NCI-H1105 treated with DMSO at 0.1 percent for 48 hours (cell line): ENCODE data around the gene TLR4.
A peak's percentile ranks its signal among the peaks of the same experiment; 100 is the strongest.

ENCODE experiments used
- DNase-seq: peaks from one replicate; lab custom pipeline; 2025; lab: John Stamatoyannopoulos, UW

Gene TLR4

GRCh38 chr9:117745598-117745997 lies 41.4 kb downstream of the TLR4 start:
- no peak for DNase-seq

GRCh38 chr9:117746263-117746662 lies 42.1 kb downstream of the TLR4 start:
- DNase-seq = no peak

DNA sequence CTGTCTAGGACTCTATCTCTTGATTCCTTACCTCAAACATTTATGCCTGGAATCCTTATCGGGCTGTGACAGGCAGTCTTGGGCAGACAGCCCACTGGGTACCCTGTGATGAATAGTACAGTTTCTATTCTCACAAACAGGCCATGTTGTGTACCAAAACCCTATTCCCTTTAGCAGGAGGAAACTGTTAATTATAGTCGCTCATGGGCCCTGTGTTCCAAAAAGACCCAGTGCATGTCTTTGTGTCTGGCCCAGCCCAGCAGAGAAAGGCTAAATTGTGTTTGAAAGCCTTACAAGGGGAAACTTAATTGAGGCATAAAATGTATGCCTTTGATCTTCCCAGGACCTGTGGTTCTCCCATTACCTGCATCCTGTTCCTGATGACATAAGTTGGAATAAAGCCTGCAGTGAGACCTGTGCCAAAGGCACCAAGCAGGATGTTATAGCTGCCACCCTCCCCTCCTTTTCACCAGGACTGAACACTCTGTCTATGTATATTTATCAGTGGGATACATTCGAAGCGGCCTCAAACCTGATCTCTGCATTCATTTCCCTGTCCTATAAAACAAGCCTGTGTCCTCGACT lies 43.3 kb downstream of the TLR4 start:
- peak; percentile 2 for DNase-seq

GRCh38 chr9:117750401-117750800 lies 46.2 kb downstream of the TLR4 start:
- no peak for DNase-seq

DNA sequence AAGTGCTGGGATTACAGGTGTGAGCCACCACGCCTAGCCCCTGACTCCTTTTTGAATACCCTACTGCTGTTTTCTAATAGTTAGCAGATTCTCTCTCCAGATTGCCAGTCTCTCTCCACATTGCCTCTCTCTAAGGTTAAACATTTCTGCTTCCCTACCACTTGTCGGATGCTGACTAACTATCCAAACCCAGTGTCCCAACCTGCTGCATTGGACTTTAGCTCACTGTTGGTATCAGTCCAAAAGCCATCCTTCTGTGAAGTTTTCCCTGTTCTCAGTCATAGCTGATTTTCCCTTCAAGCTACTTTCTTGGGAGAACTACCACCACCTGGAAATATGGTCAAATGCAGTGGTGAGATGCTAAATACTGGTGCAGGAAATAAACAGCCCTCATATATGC lies 48.7 kb downstream of the TLR4 start:
- no peak for DNase-seq

- DNase-seq = no peak
Observed at GRCh38 chr9:117757561-117758190, 53.5 kb downstream of the TLR4 start.

DNA sequence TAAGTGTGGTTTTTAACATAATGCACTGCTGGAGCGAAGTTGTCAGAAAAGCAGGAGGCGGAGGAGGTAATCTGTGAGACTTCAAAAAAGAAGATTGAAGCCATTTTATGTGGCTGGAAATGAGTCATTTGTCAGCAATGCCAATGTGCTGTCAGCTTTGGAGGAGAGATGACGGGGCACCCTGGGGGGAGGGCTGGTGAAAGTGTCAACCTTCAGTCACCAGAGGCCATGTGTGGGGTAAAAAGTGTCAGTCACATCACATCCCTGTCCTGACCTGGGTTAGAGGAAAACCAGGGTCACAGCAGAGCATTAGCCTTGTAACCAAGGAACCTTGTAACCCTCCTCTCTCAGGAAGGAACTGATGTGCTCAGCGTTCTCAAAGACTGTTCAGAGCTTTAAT lies 59.1 kb downstream of the TLR4 start:
- no peak for DNase-seq

DNA sequence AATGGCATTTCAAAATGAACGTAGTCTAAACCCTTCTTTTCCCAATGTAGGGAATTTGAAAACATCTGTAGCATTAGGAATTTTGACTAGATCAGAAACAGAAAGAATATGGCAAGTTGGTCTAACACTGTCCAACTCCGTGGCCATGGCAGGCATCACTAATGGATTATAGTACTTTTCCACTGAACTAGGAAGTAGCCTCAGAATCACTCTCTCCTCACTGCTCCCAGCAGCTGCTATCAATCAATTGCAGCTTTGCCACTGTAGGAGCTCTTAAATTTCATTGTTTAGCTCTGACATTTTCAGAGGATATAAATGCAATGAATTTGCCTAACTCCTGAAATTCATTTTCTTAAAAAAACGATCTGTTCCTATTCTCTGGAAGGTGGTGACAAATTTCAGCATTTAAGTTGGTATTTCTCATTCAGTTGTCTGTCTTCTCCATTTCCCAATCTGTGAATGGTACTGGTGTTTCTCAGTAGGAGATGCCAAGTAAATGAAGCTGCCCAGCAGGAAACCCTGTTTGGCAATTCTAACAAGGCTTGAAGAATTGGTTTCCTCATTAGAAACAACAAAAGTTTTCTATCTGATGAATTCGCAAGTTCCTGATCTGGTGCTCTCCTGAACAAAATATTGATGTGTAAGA lies 64.7 kb downstream of the TLR4 start:
- DNase-seq = no peak

DNA sequence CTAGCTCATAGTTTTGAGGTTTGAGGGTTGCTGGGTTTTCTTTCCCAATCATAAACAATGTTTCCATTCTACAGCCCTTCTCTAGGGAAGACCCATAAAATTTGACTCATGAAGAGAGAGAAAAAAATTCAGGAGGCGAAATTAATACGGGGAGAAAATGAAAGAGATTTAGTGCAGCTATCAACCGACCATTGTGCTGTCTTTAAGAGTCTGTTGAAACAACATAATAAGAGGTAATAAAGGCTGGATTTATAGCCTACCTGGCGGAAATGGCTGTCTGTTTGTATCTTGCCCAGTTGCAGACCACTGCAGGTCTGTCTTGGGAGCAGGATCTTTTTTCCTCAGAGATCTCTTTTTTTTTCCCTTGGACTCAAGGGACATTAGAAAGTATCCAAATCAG lies 66.9 kb downstream of the TLR4 start:
- peak; percentile 66 for DNase-seq

- DNase-seq = no peak
Observed at GRCh38 chr9:117772960-117773359, 68.8 kb downstream of the TLR4 start.
